HG03159 (cell line): Measurements from ENCODE around the gene GREM2.

Experiments used
- ATAC-seq: cut with Tn5 transposase; IDR thresholded peaks from one replicate; pipeline ENCODE4 v1.9.1; 2021; ENCODE audit warnings: mild to moderate bottlenecking, moderate library complexity; ENCODE audit not compliant: unreplicated experiment

GREM2 gene

GRCh38 chr1:240562779-240563178, 49.2 kb downstream of the GREM2 start:
- no peak for ATAC-seq

DNA sequence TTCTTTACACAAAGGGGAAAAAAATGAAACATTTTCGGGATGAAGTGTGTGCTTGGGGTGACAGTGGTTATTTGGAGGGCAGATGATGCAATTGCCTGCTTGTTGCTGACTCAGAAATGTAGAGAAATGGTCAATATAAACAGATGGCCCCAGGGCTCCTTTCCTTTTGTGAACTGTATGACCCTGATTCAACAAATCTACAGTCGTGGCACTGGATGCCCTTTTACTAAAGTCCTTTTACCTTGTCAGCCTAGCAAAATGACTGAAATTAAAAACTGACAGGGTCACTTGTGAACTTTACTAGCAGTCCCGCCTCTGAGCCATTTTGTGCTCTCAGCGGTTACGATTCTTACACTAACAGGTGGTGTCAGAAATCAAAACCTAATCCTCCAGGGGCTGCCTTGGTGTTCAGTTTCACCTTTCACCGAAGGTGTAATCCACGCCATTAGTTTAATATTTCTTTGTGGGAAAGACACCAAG, 49.8 kb downstream of the GREM2 start:
- no peak for ATAC-seq

- ATAC-seq, result no peak
These were observed 52.2 kb downstream of the GREM2 start for GRCh38 chr1:240559781-240560180.

DNA sequence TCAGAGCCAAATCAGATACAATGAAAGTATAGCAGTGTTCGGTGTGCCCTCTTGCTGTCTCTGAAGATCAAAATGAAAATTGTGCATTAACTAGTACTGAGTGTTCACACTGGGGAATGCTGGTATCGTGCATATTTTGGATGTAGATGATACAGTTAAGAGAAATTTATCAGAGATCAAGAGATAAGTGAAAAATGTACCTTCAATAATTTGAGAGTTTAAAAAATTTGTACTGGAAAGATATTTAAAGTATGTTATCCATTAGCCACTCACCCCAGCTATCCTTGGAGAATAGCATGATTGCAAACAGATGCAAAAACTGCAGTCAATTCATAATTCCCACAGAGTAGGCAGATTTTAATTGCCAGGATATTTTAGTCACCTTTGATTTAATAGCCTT, 56.4 kb downstream of the GREM2 start:
- no peak for ATAC-seq

- no peak for ATAC-seq
These were observed 58.6 kb downstream of the GREM2 start for GRCh38 chr1:240553351-240553750.

DNA sequence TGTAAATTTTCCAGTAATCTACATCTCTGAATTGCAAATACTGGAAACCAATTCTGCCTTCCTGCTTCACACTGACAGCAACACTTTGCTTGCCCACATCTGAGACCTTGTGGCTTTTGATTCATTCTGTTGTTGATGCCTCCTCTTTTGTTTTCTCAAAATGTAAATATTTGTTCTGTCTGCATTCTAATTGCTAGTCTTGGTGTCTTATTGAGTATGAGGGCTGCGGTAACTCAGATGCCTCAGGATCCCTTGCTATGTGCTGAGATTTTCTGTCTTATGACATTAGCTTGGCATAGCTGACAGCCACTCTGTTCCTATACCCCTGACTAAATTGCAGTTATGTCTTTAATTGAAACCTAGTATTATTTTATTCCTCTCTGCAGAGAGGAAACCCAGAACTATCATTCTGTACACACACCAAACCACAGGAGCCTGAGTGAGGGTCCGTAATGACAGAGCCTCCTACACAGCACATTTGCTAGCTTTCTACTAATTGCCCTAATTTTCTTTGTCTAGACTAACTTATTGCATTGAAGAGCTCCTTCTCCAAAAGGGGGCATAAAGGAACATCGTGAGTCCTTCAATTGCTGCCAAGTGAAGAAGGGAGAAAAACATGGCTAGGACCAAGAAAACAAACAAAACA, 72.1 kb downstream of the GREM2 start:
- no peak for ATAC-seq

- ATAC-seq, result no peak
These were observed 73.1 kb downstream of the GREM2 start for GRCh38 chr1:240538776-240539430.

DNA sequence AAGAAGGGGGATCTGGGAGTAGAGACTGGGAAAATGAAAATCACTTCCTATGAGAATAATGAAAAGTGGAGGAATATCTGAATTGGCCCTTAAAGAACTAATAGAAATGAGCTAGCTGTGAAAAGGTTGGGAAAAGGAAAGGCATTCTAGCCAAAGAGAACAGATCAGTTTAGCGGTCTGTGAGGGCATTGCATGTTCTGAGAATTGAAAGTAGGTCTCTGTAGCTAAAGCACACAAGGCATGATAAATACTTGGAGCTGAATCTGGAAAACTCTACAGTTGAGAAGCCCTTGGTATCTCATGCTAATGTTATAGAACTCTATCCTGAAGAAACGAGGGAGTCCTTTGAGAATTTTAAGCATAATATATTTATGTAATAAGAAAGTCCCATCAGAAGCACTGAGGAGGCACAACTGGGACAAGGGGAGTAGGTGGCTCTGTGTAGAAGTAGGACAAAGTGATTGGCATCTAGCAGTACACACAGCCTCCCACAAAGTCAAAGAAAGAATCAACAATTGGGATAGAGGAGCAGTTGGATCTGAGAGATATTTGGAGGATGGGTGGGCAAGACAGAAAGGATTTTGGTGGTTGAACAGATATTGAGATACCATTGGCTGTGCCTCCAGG, 78.7 kb downstream of the GREM2 start:
- ATAC-seq, result no peak

GRCh38 chr1:240528591-240528990, 83.4 kb downstream of the GREM2 start:
- no peak for ATAC-seq

GRCh38 chr1:240527086-240527485, 84.9 kb downstream of the GREM2 start:
- ATAC-seq, result no peak

- ATAC-seq, result no peak
These were observed 85.6 kb downstream of the GREM2 start for GRCh38 chr1:240526312-240526711.

DNA sequence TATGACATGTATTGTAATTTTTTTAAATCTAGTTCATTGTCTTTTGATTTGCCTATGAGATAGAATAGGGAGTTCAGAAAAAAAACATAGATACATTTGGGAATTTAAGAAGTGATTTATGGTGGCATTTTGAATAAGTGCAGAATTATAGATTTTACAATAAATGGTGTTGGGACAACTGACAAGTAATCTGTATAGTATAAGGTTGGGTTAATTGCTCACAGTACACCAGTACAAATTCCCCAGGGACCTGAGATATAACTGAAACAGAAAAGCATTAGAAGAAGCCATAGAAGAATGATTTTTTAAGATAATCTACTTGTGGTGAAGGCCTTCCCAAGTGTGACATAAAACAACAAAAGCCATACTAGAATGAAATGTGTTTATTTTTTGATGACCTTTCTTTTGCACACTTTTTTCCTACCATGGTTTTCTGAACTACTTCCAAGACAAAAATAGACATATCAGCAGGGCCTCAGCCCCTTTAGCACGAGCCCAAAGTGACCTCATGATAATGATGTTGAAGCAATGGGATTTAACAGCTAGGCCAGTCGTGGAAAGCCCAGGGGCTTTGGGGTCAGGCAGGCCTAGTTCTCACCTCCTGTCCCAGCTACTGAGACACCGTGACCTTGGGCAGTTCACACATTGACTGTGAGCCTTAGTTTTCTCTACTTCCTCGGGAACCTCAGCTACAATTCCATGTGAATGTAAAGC, 87.4 kb downstream of the GREM2 start:
- ATAC-seq, result no peak

DNA sequence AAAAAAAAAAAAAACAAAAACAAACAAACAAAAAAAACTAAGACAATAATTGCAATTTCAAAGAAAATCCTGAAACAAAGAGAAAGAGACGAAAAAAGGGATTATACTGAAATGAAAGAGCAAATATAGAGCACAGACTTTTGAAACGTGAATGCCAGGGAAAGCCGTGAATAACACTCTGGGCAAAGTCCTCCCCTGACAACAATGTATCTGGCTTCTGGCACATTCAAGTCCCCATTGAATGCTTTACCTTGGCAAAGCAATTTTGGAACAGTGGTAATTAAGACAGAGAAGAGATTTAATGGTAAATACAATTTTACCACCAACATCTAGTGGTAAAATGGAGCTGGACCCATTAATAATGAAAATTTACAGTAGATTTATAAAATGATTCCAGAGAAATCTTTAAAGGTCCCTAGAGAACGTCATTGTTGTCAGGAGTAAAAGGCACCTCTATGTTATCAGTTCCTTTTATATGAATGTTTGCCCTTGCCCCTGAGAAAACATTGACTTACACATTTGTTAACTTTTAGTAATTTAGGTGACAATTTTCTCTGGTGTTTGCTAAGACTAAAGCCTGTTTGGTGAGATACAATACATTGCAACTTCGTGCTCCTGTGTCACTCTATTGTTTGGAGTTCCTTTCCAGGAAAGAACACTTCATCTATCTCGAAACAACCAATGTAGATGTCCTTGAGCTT, 89.7 kb downstream of the GREM2 start:
- no peak for ATAC-seq

GRCh38 chr1:240517891-240518290, 94.1 kb downstream of the GREM2 start:
- ATAC-seq, result no peak

GRCh38 chr1:240516069-240516468, 95.9 kb downstream of the GREM2 start:
- no peak for ATAC-seq

- ATAC-seq, result no peak
These were observed 96.5 kb downstream of the GREM2 start for GRCh38 chr1:240515505-240515904.

DNA sequence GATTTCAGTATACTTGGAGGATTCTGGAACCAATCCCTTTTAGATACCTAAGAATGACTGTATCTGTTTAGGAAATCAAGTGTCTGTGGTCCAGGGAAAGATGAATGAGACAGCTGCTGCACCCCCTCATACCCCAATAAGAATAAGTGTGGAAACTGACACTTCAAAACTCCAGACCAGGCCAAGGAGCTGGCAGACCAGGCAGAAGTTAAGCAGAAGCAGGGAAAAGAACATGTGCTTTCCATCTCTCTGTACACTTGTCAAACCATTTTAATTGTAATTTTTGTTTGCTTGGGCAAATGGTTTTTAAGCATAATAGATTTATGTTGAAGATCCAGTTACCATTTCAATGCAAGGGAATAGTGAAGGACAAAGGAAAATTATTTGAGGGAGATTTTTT, 100.2 kb downstream of the GREM2 start:
- no peak for ATAC-seq

GRCh38 chr1:240508950-240509349, 103.0 kb downstream of the GREM2 start:
- ATAC-seq, result no peak

GRCh38 chr1:240508201-240508600, 103.8 kb downstream of the GREM2 start:
- ATAC-seq, result no peak

GRCh38 chr1:240506176-240506575, 105.8 kb downstream of the GREM2 start:
- ATAC-seq, result no peak

DNA sequence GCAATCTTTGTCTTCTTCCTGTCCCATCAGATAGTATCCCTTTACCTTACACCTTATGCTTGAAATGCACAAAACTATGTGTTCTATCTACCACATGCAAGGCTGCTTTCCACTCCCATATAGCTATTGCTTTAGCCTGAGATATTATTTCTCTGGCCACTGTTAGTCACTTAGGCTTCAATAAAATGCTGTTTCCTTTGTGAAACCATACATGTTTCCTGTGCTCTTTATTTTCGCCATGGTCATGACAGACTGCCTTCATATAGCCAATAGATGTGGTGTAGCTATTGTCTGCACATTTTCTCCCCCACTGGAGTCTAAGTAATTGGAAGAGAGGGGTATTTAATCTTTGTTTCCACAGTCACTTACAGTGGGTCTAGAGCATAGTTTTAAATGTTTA, 108.4 kb downstream of the GREM2 start:
- ATAC-seq, result no peak
